ENCODE results near the gene NUCKS1.
"Not testable (repeated sequence)": the region's sequence is repeated elsewhere in the genome, so short reads cannot be mapped to it uniquely, and the experiment has no call there.

Gene NUCKS1

DNA sequence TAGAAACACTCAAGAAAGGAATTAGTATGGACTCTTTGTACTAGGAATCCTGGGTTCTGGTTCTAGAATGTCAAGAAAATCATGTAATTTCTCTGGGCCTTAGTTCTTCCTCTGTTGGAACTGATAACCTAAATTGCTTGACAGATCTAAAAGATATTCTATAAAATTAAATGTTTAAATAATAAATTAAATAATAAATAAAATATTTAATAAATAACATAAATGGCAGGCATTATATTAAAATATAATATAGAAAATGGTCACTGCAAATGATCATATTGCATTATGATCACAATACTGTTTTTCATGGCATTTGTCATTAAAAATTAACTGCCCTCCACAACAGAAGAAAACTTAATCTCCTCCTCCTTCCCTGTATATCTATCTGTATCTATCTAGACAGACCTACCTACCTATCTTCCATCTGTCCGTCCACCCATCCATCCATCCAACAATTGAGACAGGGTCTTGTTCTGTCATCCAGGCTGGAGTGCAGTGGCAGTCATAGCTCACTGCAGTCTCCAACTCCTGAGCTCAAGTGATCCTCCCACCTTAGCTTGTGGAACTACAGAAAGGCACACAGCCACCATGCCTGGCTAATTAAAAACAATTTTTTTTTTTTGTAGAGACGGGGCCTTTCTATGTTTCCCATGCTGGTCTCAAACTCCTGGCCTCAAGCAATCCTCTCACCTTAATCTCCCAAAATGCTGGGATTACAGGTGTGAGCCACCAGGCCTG is 16.4 kb downstream of the NUCKS1 start:
- DNase-seq, result no peak

DNA sequence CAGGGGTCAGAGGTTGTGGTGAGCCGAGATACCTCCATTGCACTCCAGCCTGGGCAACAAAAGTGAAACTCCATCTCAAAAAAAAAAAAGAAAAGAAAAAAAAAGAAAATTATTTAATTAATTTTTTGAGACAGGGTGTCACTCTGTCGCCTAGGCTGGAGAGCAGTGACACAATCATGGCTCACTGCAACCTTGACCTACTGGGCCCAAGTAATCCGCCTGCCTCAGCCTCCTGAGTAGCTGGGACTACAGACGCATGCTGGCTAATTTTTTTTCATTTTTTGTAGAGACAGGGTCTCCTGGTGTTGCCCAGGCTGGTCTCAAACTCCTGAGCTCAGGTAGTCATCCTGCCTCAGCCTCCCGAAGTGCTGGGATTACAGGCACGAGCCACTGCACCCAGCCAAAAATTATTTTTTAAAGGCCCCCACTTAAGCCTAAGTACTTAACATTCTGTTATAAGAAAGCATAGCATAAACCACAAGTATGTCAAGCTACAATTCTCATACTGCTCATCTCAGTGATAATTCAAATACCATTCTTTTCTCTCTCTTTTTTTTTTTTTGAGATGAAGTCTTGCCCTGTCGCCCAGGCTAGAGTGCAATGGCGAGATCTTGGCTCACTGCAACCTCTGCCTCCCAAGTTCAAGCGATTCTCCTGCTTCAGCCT is 19.9 kb downstream of the NUCKS1 start:
- DNase-seq, result no peak

DNA sequence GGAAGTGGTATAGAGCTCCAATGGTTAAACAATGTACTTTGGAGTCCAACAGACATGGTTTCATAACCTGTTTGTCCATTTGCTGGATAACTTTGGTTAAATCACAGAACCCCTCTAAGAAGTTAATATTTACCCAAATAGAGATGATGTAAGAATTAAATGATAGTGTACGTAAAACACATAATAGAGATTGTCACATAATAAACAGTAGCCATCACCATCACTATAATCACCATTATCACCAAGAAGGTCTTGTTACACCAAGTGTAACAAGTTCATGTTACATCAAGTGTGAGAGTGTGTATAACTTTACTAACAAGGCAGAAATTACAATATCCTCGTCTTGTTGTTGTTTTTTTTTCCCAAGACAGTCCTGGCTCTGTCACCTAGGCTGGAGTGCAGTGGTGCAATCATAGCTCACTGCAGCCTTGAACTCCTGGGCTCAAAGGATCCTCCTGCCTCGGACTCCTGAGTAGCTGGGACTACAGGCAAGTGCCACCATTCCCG is 23.3 kb downstream of the NUCKS1 start:
- DNase-seq, result no peak

DNA sequence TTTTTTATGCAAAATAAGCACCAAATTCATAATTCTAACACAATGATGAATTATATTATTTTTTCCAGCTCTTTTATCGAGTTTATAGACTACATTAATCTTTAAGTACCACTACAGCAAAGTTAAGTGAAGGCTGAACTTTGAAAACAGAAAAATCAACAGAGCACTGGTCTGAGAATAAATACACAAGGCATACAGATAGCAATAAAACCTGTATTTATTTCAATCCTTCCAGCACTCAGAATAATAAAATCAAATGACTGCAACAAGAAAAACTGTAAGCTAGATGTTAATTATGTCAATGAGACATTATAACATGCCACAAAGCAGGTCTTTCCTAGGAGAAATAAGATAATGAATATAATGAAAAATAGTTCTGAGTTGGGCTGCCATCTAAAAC is 24.5 kb downstream of the NUCKS1 start:
- DNase-seq, result no peak

DNA sequence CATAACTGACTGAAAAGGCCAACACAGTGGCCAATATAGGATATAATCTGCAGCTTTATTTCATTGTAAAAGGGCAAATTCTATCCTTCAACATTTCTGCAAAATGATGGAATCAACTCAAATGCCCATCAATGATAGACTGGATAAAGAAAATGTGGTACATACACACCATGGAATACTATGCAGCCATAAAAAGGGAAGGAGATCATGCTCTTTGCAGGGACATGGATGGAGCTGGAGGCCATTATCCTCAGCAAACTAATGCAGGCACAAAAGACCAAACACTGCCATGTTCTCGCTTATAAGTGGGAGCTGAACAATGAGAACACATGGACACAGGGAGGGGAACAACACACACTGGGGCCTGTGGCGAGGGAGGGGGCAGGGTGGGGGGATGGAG is 29.2 kb downstream of the NUCKS1 start:
- DNase-seq, result not testable (repeated sequence)

DNA sequence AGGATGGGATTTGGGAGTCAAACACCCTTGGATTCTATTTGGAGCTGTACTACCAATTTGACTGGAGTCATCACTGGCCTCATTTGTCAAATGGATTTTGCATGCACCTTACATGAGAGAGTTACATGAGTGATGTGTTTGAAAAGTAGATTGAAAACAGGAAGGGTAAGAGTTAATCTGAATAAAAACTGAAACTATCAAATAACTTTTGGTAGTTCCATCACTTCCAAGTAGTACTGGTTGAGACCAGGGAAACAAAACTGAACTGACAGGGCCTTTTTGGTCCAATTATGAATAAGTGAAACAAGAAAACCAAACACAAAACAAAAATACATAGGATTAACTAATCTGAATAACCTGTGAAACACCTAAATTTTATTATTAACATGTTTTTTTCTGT is 30.2 kb downstream of the NUCKS1 start:
- DNase-seq, result no peak

DNA sequence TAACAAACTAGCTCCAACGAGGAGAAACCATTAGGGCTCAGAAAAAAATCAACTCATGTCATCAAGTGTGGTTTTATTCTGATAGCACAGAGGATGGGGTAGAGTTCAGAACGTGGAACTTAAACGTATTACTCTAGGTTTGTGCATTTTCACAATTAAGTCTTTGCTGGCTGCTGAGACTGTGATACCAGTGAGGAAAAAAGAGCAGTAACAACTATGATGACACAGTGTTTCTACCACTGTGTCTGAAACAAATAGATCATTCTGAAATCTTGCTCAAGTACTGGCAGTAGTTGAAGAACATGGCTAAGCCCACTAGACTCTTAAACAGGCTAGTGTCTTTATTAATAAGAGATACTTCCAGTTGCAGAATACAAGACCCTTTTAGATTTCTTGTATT is 31.0 kb downstream of the NUCKS1 start:
- no peak for DNase-seq

DNA sequence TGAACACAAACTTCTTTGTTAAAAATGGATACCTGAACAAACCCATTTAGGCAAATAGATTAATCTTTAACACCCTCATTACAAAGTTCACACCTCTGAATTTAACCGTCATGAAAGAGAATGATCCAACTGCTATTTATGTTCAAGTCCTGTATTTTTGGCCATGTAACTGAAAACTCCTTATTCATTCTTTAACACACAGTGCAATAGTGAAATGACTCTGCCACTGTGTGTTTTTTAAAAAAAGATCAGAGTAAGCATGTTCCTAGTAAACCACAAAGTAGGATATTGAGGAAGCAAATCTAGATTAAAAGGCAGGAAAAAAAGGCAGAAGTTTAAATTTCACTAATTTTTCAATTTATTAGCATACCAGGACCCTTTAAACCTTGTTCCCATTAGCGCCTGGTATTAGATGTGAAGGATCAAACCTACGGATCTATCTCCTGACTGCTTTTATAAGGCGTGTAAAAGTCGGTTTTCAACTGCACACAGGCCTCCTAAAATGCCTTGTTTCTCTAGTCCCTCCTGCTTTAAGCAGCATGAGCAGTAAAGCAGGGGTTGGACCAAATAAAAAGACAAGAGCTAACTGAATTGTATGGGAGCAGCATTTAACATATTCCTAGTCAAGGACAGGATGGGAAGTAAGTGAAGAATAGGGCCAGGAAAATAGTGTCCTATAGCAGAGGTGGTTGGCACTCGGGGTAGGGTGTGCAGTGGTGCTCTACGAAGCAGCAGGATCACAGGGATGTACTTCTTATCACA is 33.4 kb downstream of the NUCKS1 start:
- no peak for DNase-seq

DNA sequence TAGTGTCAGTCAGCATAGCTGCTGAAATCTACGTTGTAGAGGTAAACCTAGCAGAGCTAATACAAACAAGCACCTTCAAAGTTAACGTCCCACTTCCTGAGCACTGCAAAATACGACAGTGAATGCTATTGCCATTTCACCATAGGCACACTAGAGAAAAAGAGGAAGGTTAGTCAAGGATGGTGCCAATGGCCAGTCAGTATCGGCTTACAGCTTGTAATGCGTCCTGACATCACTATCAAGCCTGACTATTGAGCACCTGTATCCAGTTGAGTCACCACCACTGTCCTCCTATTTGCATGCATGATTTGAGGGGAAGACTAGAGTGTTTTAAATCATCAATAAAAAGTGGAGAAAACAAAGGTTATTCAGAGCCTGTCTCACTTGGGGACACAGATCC is 34.4 kb downstream of the NUCKS1 start:
- no peak for DNase-seq

DNA sequence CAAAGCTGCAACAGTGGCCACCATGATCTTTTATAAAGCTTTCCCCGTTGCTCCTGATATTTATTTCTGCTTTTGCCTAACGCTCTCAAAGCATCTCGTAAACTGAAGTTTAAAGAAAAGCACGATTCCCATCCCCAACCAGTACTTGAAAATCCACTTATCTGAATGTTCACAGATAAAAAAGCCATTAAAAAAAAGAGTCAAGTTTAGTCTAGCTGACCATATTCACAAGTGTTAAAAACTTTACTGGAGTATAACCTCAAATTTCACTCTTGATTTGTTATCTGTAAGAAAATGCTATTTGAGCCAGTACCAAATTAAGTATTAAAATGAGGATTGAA is 35.1 kb downstream of the NUCKS1 start:
- DNase-seq, result no peak

DNA sequence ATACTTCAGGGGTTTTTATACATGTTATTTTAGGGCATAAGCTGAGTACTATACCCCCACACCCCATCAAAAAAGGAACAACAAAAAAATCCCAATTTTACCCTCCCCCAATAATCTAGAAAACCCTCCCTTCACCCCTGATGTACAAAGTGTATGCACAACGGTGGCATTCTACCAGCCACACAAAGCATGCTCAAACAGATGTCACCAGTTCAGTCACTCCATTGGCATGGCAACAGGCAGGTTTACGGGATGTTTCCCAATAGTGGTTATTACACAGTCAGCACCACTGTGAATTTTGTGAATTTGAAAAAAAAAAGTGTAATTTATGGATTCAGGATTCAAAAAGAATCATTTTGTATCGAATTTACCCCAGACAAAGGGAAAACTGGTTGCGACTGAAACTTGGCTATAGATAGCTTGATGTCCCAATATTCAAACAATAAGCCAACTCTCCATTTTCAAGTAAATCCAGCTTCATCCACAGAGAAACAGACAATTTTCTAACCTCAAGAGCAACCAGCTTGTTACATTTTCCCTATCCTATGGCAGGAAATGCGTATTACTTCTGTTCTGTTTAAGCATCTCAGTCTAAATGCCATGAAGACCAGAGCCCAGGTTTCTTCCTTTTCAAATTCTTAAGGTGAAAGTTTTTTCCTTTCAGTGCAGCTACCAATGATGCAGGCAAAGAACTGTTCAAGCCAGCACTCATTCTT is 35.6 kb downstream of the NUCKS1 start:
- DNase-seq, result peak in 9 of 56 donors; percentile 3 to 22 (median 10)

DNA sequence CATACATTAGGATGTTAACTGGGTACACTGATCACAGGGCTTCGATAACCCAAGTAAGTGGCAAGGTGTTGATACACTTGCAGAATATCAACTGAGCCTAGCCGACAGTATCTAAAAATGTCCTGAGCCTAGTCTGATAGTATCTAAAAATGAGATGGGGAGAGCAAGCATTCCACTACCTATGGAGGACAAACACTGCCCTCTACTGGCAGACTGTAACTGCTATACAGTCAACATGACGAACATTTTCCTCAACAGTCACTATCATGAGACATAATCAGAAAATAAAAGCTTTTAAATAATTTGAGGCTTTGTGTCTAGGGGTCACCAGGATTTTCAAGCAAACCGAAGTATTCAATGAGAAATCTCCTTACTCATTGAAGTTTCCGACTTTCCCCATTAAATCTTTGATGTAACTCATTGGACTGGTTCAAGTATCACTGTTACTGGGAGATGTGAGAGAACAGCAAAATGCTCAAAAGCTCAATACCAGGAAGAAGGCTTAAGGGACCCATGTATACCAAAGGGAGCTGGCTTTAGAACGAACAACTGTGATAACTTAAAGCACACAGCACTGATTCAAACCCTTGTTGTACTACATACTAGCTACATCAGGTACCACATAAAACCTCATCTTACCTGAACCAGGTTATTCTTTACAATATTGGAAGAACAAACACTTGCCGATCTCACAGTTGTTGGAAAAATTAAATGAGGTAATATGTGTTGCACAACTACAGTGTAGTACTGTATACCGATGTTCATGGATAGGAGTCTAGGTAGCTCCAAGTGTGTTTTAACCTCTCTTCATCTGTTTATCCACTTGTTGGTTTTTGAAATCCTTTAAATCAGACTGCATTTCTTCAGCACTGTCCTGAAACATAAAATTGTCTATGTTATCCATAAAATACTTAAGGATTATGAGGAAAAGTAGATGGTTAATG is 38.6 kb downstream of the NUCKS1 start:
- peak in 33 of 56 donors; percentile 7 to 90 (median 32) for DNase-seq

DNA sequence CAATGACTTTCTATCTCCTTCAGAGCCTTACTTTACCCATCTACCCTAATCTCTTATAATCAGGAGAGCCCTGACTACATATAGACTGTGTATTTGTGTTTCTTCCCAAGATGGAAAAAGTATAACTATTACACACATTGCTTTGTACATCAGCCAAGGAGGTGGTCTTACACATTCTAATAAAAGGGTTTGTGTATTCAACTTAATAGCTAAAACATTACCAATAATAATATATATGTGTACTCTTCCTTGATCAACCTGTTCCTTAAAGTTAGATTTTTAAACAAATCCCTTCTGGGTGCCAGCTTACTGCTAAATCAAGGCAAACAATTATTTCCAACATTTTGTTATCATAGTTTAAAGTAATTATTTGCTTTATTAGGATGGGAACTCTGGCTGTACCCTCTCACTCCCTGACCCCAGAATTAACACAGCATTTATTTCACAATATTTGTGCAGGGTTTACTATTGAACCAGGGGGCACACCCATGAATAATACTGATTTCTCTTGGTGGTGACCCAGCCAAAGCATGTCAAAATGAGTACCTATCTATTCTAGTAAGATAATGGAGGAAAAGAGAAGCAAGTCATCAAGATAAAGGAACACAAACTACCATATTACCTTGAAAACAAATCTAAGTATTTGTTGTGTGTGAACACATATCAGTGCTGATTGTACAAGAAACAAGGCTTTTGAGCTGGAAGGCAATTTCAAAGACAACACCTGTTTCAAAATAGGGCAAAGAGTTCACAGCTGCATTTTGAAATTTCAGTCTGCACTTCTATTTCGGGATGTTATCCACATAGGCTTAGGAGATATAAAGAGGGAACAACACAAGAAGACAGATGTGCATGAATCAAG is 39.5 kb downstream of the NUCKS1 start:
- no peak for DNase-seq

DNA sequence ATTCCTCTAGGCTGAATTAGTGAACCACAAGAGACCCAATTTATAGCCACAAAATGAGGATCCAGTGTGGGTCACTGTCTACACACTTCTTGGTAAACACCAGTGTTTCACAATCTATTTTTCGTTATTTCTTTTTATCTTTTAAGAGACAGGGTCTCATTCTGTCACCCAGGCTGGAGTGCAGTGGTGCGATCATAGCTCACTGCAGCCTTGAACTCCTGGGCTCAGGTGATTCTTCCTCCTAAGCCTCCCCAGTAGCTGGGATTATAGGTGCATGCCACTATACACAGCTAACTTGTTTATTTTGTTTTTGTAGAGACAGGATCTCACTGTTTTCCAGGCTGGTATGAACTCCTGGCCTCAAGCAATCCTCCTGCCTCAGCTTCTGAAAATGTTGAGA is 40.3 kb downstream of the NUCKS1 start:
- DNase-seq, result no peak

DNA sequence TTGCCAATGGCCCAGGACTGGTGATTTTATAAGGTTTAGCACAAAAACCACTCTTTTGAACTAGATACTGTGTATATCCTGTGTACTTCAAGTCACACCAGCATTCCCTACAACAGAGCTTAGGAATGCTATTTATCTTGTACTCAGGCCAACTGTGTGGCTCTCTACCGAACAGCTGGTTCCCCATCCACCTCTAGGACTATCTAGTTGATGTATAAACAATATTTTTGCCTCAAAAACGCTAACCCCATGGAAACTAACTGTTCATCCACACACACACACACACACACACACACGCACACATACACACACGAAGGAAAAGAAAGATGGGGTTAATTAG is 41.0 kb downstream of the NUCKS1 start:
- no peak for DNase-seq

DNA sequence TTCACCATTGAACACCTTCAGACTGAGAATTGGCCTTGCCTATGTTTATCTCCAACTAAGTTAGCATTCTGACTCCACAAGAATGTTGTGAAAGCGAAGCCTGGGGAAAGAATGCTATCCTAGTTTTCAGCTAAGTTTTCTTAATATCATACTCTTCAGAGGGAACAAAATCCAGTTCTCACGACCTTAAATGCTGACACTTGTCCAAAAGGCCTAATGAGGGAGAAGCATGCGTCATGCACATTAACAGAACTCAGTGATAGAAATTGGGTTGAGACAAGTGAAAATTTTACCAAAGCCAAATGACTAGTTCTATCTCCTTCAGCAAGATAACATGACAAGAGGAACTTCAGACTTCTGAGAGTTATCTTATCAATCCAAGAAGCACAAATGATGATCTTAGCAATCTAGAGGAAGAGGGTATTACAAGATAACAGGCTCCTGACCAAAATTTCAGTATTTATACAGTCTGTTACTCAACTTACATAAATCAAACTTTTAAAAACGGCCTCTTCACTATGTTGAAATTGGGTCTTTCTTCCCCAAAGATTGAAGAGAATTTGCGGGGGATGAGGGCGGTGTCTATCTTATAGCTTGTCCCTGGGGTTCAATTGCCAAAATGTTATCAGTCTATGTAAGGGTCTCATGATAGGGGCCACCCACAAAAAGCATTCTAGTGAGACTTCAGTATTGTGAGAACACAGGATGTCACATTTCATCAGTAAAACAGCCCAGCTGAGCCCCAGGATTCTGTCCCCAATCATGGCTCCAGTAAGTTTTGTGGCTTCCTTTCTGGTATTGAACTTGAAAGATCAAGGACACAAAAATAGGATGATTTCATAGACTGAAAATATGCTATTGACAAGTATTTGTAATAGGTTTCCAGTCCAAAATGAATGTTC is 43.1 kb downstream of the NUCKS1 start:
- DNase-seq, result no peak

DNA sequence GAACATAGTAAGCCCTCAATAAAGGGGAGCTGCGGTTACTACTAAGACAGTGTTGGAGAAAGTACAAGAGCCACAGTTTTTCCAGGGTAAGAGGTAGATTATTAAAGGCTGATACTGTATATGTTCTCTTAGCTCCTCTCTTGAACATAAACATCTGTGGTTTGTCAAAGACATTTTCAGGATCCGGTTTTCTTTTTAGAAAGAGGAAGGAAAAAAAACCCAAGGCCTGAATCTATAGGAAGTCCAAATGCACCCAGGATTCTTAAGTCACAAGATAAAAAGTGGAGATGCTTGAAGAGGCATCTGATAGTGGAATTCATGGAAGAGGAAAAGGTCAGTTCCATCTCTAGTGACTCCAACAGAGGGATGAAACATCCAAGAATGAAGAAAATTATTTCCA is 45.1 kb downstream of the NUCKS1 start:
- no peak for DNase-seq

DNA sequence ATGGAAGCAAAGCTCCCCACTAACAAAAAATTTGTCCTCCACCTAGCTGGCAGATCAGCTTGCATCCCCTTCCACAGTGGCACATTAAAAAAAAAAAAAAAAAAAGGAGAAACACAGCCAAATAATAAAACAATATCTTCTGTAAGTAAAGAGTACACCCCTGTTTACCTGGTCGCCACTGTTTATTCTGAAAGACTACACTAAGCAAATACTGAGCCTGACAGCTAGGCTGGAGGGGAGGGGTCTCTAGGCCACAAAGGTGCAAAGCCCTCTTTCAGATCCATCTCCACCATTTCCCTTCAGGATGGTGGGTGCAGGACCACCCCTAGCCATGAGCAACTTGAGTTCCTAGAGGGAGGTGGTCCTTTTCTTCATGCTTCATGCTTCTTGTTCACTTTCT is 46.9 kb downstream of the NUCKS1 start:
- DNase-seq, result no peak

DNA sequence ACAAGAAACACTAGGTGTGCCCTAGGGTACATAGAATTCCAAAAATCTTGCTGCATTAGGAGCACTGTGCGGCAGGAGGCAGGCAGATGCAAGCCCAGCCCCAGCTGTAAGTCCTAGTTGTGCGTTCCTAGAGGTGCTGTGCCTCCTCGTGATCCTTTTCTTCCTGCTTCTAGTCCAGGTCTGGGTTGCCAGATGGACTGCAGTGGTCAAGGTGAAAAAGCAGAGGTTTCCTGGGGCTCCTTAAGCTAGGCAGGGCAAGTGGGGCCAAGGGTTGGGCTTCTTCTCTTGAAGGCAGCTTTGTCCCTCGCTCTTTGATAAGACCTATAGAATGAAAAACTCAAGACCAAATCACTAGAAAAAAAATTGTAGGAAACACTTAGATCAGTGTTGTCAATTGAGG is 48.1 kb downstream of the NUCKS1 start:
- DNase-seq, result no peak
